Spleen (tissue), 11 donors: ENCODE data around the gene DRC1. TPM values are rescaled to one million over a fixed set of nuclear protein-coding genes. Genes with fewer than 3 reads are reported as not detected.

Source experiments
- DNase-seq: peaks from one replicate; pipeline ENCODE4 v3.0.0-alpha.2; 2020
- H3K27ac ChIP-seq, 8 donors: fragments of 200-600 bp; sonication (generic) in 7 of 8; 1 replicate in 4 of 8; 2 replicates in 4 of 8; pipeline versions ENCODE4 v1.5.0 to v1.8.0; 2016 to 2021; ENCODE audit warnings: inconsistent platforms in 4 of 8, mild to moderate bottlenecking in 4 of 8, moderate library complexity in 1 of 8
- H3K27me3 ChIP-seq, 7 donors: fragments of 200-600 bp; sonication (generic) in 6 of 7; replicated peaks in 1 of 7; 1 replicate in 4 of 7; 2 replicates in 3 of 7; pipeline versions ENCODE4 v1.5.0 to v1.8.0; 2016 to 2021; ENCODE audit warnings: inconsistent platforms in 3 of 7, mild to moderate bottlenecking in 1 of 7
- H3K36me3 ChIP-seq, 6 donors: fragments of 200-600 bp; sonication (generic) in 5 of 6; 1 replicate in 4 of 6; 2 replicates in 2 of 6; pipeline versions ENCODE4 v1.5.0 to v1.8.0; 2016 to 2021; ENCODE audit warnings: inconsistent platforms in 2 of 6
- H3K4me1 ChIP-seq, 6 donors: fragments of 200-600 bp; sonication (generic) in 5 of 6; 1 replicate in 3 of 6; 2 replicates in 3 of 6; pipeline versions ENCODE4 v1.5.0 to v1.8.0; 2016 to 2021; ENCODE audit warnings: inconsistent platforms in 3 of 6
- H3K4me3 ChIP-seq, 8 donors: fragments of 200-600 bp; sonication (generic) in 7 of 8; 1 replicate in 4 of 8; 2 replicates in 4 of 8; pipeline versions ENCODE4 v1.5.0 to v1.8.0; 2016 to 2021; ENCODE audit warnings: inconsistent platforms in 4 of 8, mild to moderate bottlenecking in 4 of 8, moderate library complexity in 2 of 8
- H3K9me3 ChIP-seq, 8 donors: fragments of 200-600 bp; sonication (generic) in 7 of 8; 1 replicate in 4 of 8; 2 replicates in 4 of 8; pipeline versions ENCODE4 v1.5.0 to v1.8.0; 2016 to 2021; ENCODE audit warnings: inconsistent platforms in 4 of 8
- CTCF ChIP-seq, 11 experiments: fragments of 200-600 bp in 7 of 11; fragments of 450-650 bp in 4 of 11; sonication (generic) in 4 of 11; IDR thresholded peaks in 8 of 11; conservative IDR thresholded peaks in 3 of 11; 1 replicate in 7 of 11; 2 replicates in 4 of 11; pipeline versions ENCODE4 v1.4.0 to v1.8.0; 2016 to 2021; ENCODE audit warnings: antibody characterized with exemption in 11 of 11, inconsistent platforms in 4 of 11, mild to moderate bottlenecking in 1 of 11
- POLR2A ChIP-seq, 3 donors: fragments of 450-650 bp; IDR thresholded peaks; one replicate each; pipeline ENCODE4 v1.5.1; 2017; ENCODE audit warnings: antibody characterized with exemption in 3 of 3, mild to moderate bottlenecking in 1 of 3
- POLR2AphosphoS5 ChIP-seq, 3 donors: sonication (generic); formaldehyde crosslinking; IDR thresholded peaks; one replicate each; pipeline ENCODE4 v1.5.1; 2017; ENCODE audit warnings: antibody characterized with exemption in 3 of 3
- WGBS, 5 donors: extraction: QIAGEN DNeasy Blood & Tissue Kit in 3 of 5; methylation state at CpG; one replicate each; pipeline versions ENCODE4 v1.1.5 to v1.1.7; 2013 to 2018; 5-methylcytosine and 5-hydroxymethylcytosine counted together
- intact Hi-C: fragments of 100-400 bp; cut with DNase I; formaldehyde crosslinking; loops from one replicate; pipeline ENCODE4 v1.15.0; 2023; ENCODE audit warnings: low total_unique reads
- polyA plus RNA-seq, 3 donors: library from polyadenylated mRNA; stranded (reverse); fragments of 200-250 nt; gene quantifications; one replicate each; pipeline ENCODE4 v1.2.1, GENCODE V29; 2013
- total RNA-seq, 7 donors: library from RNA; depleted of rRNA in 3 of 7; stranded (reverse); fragments of >200 nt in 3 of 7; fragmentation: NEBNext Ultra II Directional in 4 of 7; extraction: Animal tissue kit (Norgen Biotek cat#: 25700) in 4 of 7; gene quantifications; one replicate each; pipeline versions ENCODE4 v1.1.0 to v1.2.1, GENCODE V29; 2016 to 2021
- donor health status: healthy with polysubstance abuse.
- donor health status: DM: no; HTN: no; CAD: no; lungs with moderate emphysema.
- donor health status: DM: no; HTN: no; CAD: no.
- donor health status: Bipolar disorder and iron deficiency.
- donor health status: healthy.
- donor health status: DM: no; HTN: no; CAD: no.
- donor health status: DM: yes; HTN: yes; CAD: no.

The DRC1 gene
- total and polyA plus RNA-seq, 10 donors = 0.04 to 0.25 (median 0.23) TPM; not detected in 7

- intact Hi-C loops = no loop called here
- TF ChIP-seq POLR2A (IDR thresholded peaks at IDR 0.05) = no peak
- TF ChIP-seq POLR2AphosphoS5 (IDR thresholded peaks at IDR 0.05) = no peak
- TF ChIP-seq CTCF (IDR thresholded peaks at IDR 0.05 in 8 of 11, conservative IDR thresholded peaks at IDR 0.05 in 3 of 11) = no peak
- 88 to 96% (median 95%) methylated on average over 3 of the region's 3 CpGs for WGBS, 5 donors
- H3K36me3 ChIP-seq = no peaks in the 10 kb centered on the region
- H3K4me3 ChIP-seq = no peak overlapping the region
- H3K27me3 ChIP-seq = no peaks in the 10 kb centered on the region
- no peak overlapping the region for H3K27ac ChIP-seq
- no peaks in the 10 kb centered on the region for H3K9me3 ChIP-seq
- no peak for DNase-seq
- peaks cover 0 to 7% (median 0%) of the 10 kb centered on the region in 6 donors for H3K4me1 ChIP-seq
Observed at GRCh38 chr2:26414311-26414710, 12.6 kb downstream of the DRC1 start.

GRCh38 chr2:26421961-26422360 is 20.2 kb downstream of the DRC1 start:
- DNase-seq = no peak
- Histone ChIP-seq H3K27ac (no peak overlapping the region), H3K36me3 (no peaks in the 10 kb centered on the region), H3K4me3 (no peak overlapping the region), H3K9me3 (peaks cover 0 to 4% (median 0%) of the 10 kb centered on the region in 8 donors), H3K4me1 (no peaks in the 10 kb centered on the region), H3K27me3 (no peaks in the 10 kb centered on the region)
- 84 to 93% (median 91%) methylated on average over 5 of the region's 5 CpGs for WGBS, 5 donors
- intact Hi-C loops = no loop called here
- TF ChIP-seq POLR2A (IDR thresholded peaks at IDR 0.05) (no peak), CTCF (IDR thresholded peaks at IDR 0.05 in 8 of 11, conservative IDR thresholded peaks at IDR 0.05 in 3 of 11) (no peak), POLR2AphosphoS5 (IDR thresholded peaks at IDR 0.05) (no peak)

- Histone ChIP-seq H3K9me3 (peaks cover 0 to 4% (median 0%) of the 10 kb centered on the region in 8 donors), H3K27me3 (no peaks in the 10 kb centered on the region), H3K4me3 (no peak overlapping the region), H3K36me3 (no peaks in the 10 kb centered on the region), H3K27ac (no peak overlapping the region), H3K4me1 (no peaks in the 10 kb centered on the region)
- intact Hi-C loops = no loop called here
- no peak for DNase-seq
- TF ChIP-seq CTCF (IDR thresholded peaks at IDR 0.05 in 8 of 11, conservative IDR thresholded peaks at IDR 0.05 in 3 of 11) (no peak), POLR2AphosphoS5 (IDR thresholded peaks at IDR 0.05) (no peak), POLR2A (IDR thresholded peaks at IDR 0.05) (no peak)
- 53 to 71% (median 61%) methylated on average over 9 of the region's 9 CpGs for WGBS, 5 donors
Observed at GRCh38 chr2:26422947-26423629, 21.4 kb downstream of the DRC1 start.

DNA sequence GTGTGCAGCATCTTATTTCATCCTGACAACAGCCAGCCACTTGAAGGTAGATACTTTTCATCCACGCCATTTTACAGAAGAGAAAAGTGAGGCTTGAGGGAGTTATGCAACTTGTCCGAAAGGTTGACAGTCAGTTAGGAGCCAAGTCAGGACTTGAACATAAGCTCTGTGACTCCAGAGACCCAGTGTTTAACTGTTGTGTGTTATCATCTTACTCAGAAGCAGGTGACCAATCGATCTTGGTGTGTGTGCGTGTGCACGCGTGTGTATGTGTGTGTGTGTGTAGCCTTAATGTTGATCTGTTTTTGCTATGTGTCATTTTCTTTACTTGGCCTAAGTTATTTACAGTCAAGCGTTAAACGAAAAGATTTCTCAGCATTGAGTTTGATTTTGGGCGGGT is 22.0 kb downstream of the DRC1 start:
- no peaks in the 10 kb centered on the region for H3K4me1 ChIP-seq
- intact Hi-C loops = no loop called here
- 83 to 94% (median 84%) methylated on average over 9 of the region's 9 CpGs for WGBS, 5 donors
- no peak overlapping the region for H3K4me3 ChIP-seq
- DNase-seq = no peak
- peaks cover 0 to 4% (median 0%) of the 10 kb centered on the region in 8 donors for H3K9me3 ChIP-seq
- H3K36me3 ChIP-seq = no peaks in the 10 kb centered on the region
- H3K27ac ChIP-seq = no peak overlapping the region
- H3K27me3 ChIP-seq = no peaks in the 10 kb centered on the region
- TF ChIP-seq POLR2A (IDR thresholded peaks at IDR 0.05) (no peak), CTCF (IDR thresholded peaks at IDR 0.05 in 8 of 11, conservative IDR thresholded peaks at IDR 0.05 in 3 of 11) (no peak)
